Stimulated activated CD8-positive, alpha-beta memory T cell treated with anti-CD3 and anti-CD28 coated beads, Interleukin-4, amount 100 ng/mL, for 4 hours (primary cell): ENCODE data around the gene ENO1.
"Not testable (repeated sequence)": the region's sequence is repeated elsewhere in the genome, so short reads cannot be mapped to it uniquely, and the experiment has no call there.

ENCODE experiments used
- DNase-seq, 2 donors: peaks; one replicate each; pipeline ENCODE4 v3.0.0-alpha.2; 2020; ENCODE audit warnings: low read depth in 2 of 2, low spot score in 1 of 2

The ENO1 gene

DNA sequence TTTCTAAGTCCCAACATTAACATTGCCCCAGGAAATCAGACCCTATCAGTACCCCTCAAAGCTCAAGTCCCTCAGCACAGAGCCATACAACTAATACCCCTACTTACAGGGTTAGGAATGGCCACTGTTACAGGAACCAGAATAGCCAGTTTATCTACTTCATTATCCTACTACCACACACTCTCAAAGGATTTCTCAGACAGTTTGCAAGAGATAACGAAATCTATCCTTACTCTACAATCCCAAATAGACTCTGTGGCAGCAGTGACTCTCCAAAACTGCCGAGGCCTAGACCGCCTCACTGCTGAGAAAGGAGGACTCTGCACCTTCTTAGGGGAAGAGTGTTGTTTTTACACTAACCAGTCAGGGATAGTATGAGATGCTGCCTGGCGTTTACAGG is 19.0 kb upstream of the ENO1 start:
- not testable (repeated sequence) for DNase-seq

DNA sequence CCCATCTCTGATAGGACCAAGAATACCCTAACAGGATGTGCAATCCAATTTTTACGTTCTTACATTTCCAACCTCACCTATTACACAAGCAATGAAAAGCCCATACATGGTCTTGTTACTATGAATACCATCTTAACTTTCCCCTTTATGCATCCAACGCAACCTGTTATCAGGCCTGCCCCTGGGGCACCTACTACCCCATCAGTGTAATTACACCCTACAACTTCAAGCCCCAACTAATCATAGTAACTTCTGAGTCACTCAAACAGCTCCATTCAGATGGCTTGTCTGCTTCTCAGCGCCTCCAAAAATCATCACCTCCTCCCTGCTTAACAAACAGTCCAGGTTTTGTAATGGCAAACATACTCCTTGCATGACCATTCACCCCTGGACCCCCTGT is 18.3 kb upstream of the ENO1 start:
- DNase-seq, result not testable (repeated sequence)

DNA sequence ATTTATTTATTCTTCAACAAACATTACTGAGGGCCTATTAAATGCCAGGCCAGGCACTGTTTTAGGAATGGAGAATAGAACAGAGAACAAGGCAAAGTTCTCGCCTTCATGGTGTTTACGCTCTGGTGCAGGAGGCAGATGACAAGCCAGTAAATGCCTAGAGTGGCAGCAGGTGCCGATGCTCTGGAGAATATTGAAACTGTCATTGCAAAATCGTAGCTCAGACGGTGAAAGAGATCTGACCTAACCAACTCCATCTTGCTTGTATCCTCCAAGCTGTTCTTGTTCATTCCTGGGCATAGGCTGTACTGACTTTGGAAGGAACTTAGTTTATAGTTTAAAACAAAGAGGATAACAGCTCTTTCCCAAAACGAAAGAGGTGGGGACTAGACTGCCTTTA is 13.5 kb upstream of the ENO1 start:
- DNase-seq, result no peak

DNA sequence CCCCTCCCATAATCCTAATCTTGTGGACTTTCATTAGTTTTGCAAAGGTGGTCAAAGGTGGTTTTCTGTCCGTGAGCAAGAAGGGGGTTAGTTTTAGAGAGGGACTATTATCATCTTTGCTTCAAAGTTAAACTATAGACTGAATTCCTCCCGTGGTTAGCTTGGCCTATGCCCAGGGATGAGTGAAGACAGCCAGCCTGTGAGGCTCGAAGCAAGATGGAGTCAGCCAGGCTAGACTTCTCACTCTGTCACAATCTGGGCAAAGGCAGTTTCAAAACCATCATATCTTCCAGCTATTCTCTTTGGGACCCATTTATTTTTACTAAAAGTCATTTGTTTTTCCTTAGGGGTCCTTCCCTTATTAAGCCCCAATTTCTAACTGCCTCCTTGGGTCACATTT is 12.9 kb upstream of the ENO1 start:
- DNase-seq, result no peak

DNA sequence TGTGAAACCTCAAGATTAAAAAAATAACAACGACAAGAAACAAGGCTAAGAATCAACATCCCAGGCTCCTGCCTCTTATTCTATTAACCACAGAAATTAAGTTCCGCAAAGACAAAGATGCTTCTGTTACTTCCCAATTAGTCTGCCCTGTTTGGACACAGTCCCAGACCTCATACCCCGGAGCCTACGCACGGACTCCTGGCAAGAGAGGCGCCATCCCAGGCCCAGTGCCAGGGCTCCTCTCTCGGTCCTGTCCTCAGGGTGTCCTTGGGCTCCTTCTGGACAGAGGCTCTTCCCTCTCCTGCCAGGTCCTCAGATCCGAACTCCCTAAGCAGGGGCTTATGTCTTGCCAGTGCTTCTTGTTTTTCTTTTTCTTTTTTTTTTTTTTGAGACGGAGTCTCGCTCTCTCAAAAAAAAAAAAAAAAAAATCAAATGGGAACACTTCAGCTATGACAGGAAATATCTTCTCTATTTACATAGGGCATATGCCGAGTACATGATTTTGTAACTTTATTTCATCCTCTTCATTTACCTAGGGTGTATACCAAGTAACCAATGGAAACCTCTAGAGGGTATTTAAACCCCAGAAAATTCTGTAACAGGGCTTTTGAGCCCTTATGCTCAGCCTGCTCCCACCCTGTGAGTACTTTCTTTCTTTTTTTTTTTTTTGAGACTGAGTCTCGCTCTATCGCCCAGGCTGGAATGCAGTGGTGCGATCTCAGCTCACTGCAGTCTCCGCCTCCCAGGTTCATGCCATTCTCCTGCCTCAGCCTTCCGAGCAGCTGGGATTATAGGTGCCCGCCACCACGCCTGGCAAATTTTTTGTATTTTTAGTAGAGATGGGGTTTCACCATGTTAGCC is 11.7 kb upstream of the ENO1 start:
- DNase-seq, result no peak

DNA sequence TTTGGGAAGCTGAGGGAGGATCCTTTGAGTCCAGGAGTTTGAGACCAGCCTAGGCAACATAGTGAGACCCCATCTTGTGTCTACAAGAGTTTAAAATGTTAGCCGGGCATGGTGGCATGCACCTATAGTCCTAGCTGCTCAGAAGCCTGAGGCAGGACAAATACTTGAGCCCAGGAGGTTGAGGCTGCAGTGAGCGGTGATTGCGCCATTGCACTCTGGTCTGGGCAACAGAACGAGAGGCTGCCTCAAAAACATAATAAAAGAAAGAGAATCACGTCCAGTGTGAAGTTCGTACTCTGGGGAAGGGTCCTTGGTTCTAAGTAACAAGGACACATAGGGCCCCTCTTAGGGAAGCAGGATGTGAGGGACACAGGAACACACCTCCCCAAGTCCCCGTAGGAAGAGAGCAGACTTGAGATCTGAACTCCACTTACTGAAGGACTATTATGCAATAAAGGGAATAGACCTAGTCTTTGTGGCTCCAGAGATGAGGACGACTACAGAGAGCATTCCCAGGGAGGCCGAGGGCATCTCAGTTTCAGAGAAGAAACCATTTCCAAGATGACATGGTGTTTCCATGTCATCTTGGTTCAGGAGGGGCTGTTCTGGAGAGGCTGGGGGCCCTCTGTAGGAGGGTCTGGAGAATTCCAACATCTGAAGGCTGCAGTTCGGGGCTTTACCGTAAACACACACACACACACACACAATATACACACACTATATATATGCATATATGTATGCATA is 10.8 kb upstream of the ENO1 start:
- DNase-seq, result no peak

DNA sequence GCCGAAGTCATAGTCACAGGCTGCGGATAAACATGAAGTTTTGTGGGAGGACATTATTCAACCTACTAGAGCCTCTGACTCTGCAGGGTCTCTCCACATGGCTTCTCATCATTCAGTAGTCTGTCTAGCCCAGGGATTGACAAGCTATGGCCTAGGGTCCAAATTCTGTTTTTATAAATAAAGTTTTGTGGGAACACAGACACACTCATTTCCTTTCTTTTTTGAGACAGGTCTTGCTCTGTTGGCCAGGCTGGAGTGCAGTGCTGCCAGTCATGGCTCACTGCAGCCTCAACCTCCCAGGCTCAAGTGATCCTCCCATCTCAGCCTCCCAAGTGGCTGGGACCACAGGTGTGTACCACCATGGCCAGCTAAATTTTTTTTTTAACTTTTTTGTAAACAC is 8.1 kb upstream of the ENO1 start:
- DNase-seq, result no peak

GRCh38 chr1:8886031-8886524 is 7.6 kb upstream of the ENO1 start:
- not testable (repeated sequence) for DNase-seq

- DNase-seq, result not testable (repeated sequence)
Observed at GRCh38 chr1:8884105-8884504, 5.6 kb upstream of the ENO1 start.

DNA sequence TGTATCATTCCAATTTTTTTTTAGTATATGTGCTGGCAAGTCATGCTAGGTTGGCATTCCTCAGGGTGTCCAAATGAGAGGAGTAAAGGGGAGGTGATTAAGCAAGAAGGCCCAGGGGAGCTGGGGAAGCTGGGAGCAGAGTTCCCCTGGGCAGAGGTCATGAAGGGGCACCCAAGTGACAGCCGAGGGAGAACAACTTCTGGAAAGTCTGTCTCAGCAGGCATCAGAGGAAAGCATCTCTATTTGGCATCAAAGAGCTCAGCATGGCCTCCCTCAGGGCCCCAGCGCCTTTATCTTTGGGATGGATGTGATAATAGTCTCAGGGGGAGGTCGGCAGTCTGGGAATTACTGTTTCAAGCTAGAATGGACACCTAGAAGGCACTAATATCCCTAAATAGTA is 5.0 kb upstream of the ENO1 start:
- DNase-seq, result no peak

GRCh38 chr1:8879922-8880676 is 1.6 kb upstream of the ENO1 start:
- no peak for DNase-seq

GRCh38 chr1:8879464-8879921 is 1.0 kb upstream of the ENO1 start:
- DNase-seq, result no peak

GRCh38 chr1:8878698-8879463 is 395 bp upstream of the ENO1 start:
- DNase-seq, result peak; percentile 98 to 99

DNA sequence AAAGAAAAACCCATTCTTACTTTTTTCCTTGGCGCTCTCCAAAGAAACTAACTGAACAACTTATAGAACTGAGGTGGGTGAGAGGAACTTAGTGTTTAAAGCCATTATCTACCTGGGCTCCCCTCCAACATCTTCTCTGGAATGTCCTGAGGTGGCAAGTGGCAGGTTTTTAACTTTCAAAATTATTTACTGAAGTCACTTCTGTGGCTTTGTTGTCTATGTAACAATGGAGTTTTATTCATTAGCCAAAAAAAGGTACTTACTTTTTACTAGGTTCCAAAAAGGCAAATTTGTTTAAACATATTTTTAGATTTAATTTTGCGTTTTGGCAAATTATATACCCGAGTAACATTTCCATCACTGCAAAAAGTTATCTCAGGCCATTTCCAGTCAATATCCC is 2.4 kb downstream of the ENO1 start:
- DNase-seq, result no peak

- no peak for DNase-seq
Observed at GRCh38 chr1:8875216-8875861, 3.1 kb downstream of the ENO1 start.

- no peak for DNase-seq
Observed at GRCh38 chr1:8874230-8875201, 4.0 kb downstream of the ENO1 start.

GRCh38 chr1:8873506-8874229 is 4.8 kb downstream of the ENO1 start:
- peak; percentile 71 to 75 for DNase-seq

DNA sequence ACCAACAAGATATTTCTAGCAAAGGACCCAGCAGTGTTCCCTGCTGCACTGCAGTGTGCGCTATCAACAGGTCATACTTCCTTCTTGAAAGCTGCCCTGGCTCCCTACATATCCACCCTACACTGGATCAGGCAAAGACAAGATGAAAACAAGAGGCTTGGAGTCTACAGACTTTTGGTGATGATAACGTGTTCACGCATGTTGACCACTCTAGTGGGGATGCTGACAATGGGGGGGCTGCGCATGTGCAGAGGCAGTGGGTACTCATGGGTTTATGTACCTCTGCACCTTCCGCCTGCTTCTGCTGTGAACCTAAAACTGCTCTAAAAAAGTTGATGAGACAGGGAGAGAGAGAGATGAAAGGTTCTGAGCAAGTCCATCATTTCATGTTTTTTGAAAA is 5.5 kb downstream of the ENO1 start:
- no peak for DNase-seq
